GM23338 (cell line): ENCODE results near the gene FCER1G. TPM values are rescaled to one million over a fixed set of nuclear protein-coding genes. Genes with fewer than 3 reads are reported as not detected.
A peak's percentile ranks its signal among the peaks of the same experiment; 100 is the strongest.

Experiments
- ATAC-seq: fragments of 200-7000 bp; cut with Tn5 transposase; 3 replicates; pipeline ENCODE4 v1.9.1; 2020
- DNase-seq: peaks from one replicate; pipeline ENCODE4 v3.0.0-alpha.2; 2015; ENCODE audit warnings: low spot score
- H2AFZ ChIP-seq: fragments of 200-600 bp; sonication (generic); 2 replicates; pipeline ENCODE4 v1.8.0; 2016; ENCODE audit warnings: antibody characterized with exemption, mild to moderate bottlenecking, moderate library complexity
- H3F3A ChIP-seq: fragments of 200-600 bp; sonication (generic); replicated peaks from 2 replicates; pipeline ENCODE4 v1.8.0; 2017; ENCODE audit warnings: antibody characterized with exemption, mixed run types, low read depth
- H3K27ac ChIP-seq: fragments of 200-600 bp; sonication (generic); 2 replicates; pipeline ENCODE4 v1.6.1; 2016; ENCODE audit warnings: low read depth
- H3K27me3 ChIP-seq: fragments of 200-600 bp; sonication (generic); 2 replicates; pipeline ENCODE4 v1.8.0; 2016; ENCODE audit warnings: mild to moderate bottlenecking, mixed run types, moderate library complexity; ENCODE audit not compliant: insufficient read depth
- H3K36me3 ChIP-seq: fragments of 200-600 bp; sonication (generic); 2 replicates; pipeline ENCODE4 v1.8.0; 2016; ENCODE audit warnings: mild to moderate bottlenecking; ENCODE audit not compliant: insufficient read depth
- H3K4me1 ChIP-seq: fragments of 200-600 bp; sonication (generic); 2 replicates; pipeline ENCODE4 v1.8.0; 2016; ENCODE audit warnings: mild to moderate bottlenecking, moderate library complexity; ENCODE audit not compliant: insufficient read depth
- H3K4me2 ChIP-seq: fragments of 200-600 bp; sonication (generic); 2 replicates; pipeline ENCODE4 v1.7.1; 2017; ENCODE audit warnings: mixed run types
- H3K4me3 ChIP-seq: fragments of 200-600 bp; sonication (generic); 2 replicates; pipeline ENCODE4 v1.6.1; 2016; ENCODE audit warnings: mixed run types
- H3K79me2 ChIP-seq: fragments of 200-600 bp; sonication (generic); replicated peaks from 2 replicates; pipeline ENCODE4 v1.8.0; 2017; ENCODE audit warnings: mild to moderate bottlenecking; ENCODE audit not compliant: insufficient read depth
- H3K9me2 ChIP-seq: fragments of 200-600 bp; sonication (generic); 2 replicates; pipeline ENCODE4 v1.8.0; 2017; ENCODE audit not compliant: insufficient read depth
- H4K20me1 ChIP-seq: fragments of 200-600 bp; sonication (generic); replicated peaks from 2 replicates; pipeline ENCODE4 v1.8.0; 2017; ENCODE audit warnings: mild to moderate bottlenecking; ENCODE audit not compliant: insufficient read depth
- H3K27ac Mint-ChIP-seq: 2 replicates; pipeline ENCODE4 v1.8.0; 2020; ENCODE audit warnings: inconsistent platforms, mild to moderate bottlenecking, moderate library complexity, mixed read lengths
- H3K27me3 Mint-ChIP-seq: 3 replicates; pipeline ENCODE4 v1.8.0; 2022; ENCODE audit warnings: low read depth, mild to moderate bottlenecking, moderate library complexity, mixed read lengths, inconsistent platforms; ENCODE audit not compliant: insufficient read depth, poor library complexity
- H3K36me3 Mint-ChIP-seq: 3 replicates; pipeline ENCODE4 v1.8.0; 2021; ENCODE audit warnings: low read depth, mild to moderate bottlenecking, inconsistent platforms, moderate library complexity, mixed read lengths
- H3K4me1 Mint-ChIP-seq: 3 replicates; pipeline ENCODE4 v1.8.0; 2020; ENCODE audit warnings: mild to moderate bottlenecking, inconsistent platforms, mixed read lengths
- H3K4me3 Mint-ChIP-seq: 3 replicates; pipeline ENCODE4 v1.8.0; 2021; ENCODE audit warnings: moderate library complexity, mild to moderate bottlenecking, inconsistent platforms, mixed read lengths
- H3K9me3 Mint-ChIP-seq: 3 replicates; pipeline ENCODE4 v1.8.0; 2020; ENCODE audit warnings: moderate library complexity, mild to moderate bottlenecking, inconsistent platforms, mixed read lengths
- CREB1 ChIP-seq: fragments of 250-450 bp; sonication (Bioruptor Pico); IDR thresholded peaks from 2 replicates; pipeline ENCODE4 v1.5.0; 2020; ENCODE audit warnings: low read depth, mild to moderate bottlenecking, moderate library complexity
- CTCF ChIP-seq, 2 experiments: fragments of 200-600 bp in 1 of 2; sonication (generic) in 1 of 2; conservative IDR thresholded peaks; 2 replicates each; pipeline versions ENCODE4 v1.5.1 to v1.6.1; 2016 to 2017; ENCODE audit warnings: antibody characterized with exemption in 2 of 2, low read depth in 2 of 2, mild to moderate bottlenecking in 2 of 2, moderate library complexity in 1 of 2
- ETS1 ChIP-seq: IDR thresholded peaks from 2 replicates; pipeline ENCODE4 v1.6.1; 2016; ENCODE audit warnings: antibody characterized with exemption
- EZH2 ChIP-seq: fragments of 200-600 bp; sonication (generic); IDR thresholded peaks from one replicate; pipeline ENCODE4 v1.8.0; 2017; ENCODE audit warnings: antibody characterized with exemption, mild to moderate bottlenecking, low read depth; ENCODE audit not compliant: unreplicated experiment
- EZH2phosphoT487 ChIP-seq: fragments of 200-600 bp; sonication (generic); IDR thresholded peaks from one replicate; pipeline ENCODE4 v1.8.1; 2018; ENCODE audit warnings: antibody characterized with exemption; ENCODE audit not compliant: unreplicated experiment
- NANOG ChIP-seq: IDR thresholded peaks from 2 replicates; pipeline ENCODE4 v1.6.1; 2016; ENCODE audit warnings: antibody characterized with exemption, borderline replicate concordance
- POLR2AphosphoS5 ChIP-seq: IDR thresholded peaks from 2 replicates; pipeline ENCODE4 v1.6.1; 2016; ENCODE audit warnings: antibody characterized with exemption, low read depth
- ZNF114 ChIP-seq: fragments of 250-450 bp; sonication (Bioruptor Pico); IDR thresholded peaks from 2 replicates; pipeline ENCODE4 v1.5.0; 2020; ENCODE audit warnings: mild to moderate bottlenecking, moderate library complexity
- ZNF331 ChIP-seq: fragments of 250-450 bp; sonication (Bioruptor Pico); IDR thresholded peaks from 2 replicates; pipeline ENCODE4 v1.5.0; 2020; ENCODE audit warnings: low read depth, mild to moderate bottlenecking, moderate library complexity
- ZNF462 ChIP-seq: fragments of 250-450 bp; sonication (Bioruptor Pico); IDR thresholded peaks from 2 replicates; pipeline ENCODE4 v1.5.0; 2020; ENCODE audit warnings: mild to moderate bottlenecking, moderate library complexity
- polyA plus RNA-seq: library from polyadenylated mRNA; unstranded; fragments of >200 nt; fragmentation: Nextera tagmentation; extraction: Ambion mirVana; gene quantifications from 2 replicates; pipeline ENCODE4 v1.2.1, GENCODE V29; 2016
- total RNA-seq: library from RNA; depleted of rRNA; stranded (reverse); fragments of >200 nt; shearing (Covaris generic); gene quantifications from 2 replicates; pipeline ENCODE4 v1.2.3, GENCODE V29; 2014

The FCER1G gene
- total and polyA plus RNA-seq, 2 experiments from 2014 or later: 1.1 TPM; not detected in 1

GRCh38 chr1:161259345-161259702 lies 44.2 kb downstream of the FCER1G start:
- Histone ChIP-seq H3K36me3 (peaks cover 7% of the 10 kb centered on the region; the same call in 1 of the 2 replicates), H3K79me2 (no peaks in the 10 kb centered on the region), H2AFZ (peak overlapping the region; percentile 84), H4K20me1 (no peaks in the 10 kb centered on the region), H3K4me2 (peak overlapping the region; percentile 81), H3K9me2 (no peaks in the 10 kb centered on the region), H3K27ac (no peak overlapping the region), H3F3A (0 out of 2 replicates have a peak, but pooled peaks cover 7% of the 10 kb centered on the region), H3K4me1 (peaks cover 8% of the 10 kb centered on the region), H3K4me3 (peak overlapping the region; percentile 62), H3K27me3 (peaks cover 38% of the 10 kb centered on the region)
- peaks cover 16% of the 10 kb centered on the region for H3K36me3 Mint-ChIP-seq
- H3K9me3 Mint-ChIP-seq: peaks cover 28% of the 10 kb centered on the region
- ATAC-seq (no peak), DNase-seq (no peak)
- peaks cover 42% of the 10 kb centered on the region for H3K27me3 Mint-ChIP-seq
- H3K4me3 Mint-ChIP-seq: peak overlapping the region; percentile 62
- peaks cover 21% of the 10 kb centered on the region for H3K4me1 Mint-ChIP-seq
- H3K27ac Mint-ChIP-seq: no peak overlapping the region
- TF ChIP-seq EZH2phosphoT487 (no peak), CREB1 (CRISPR knock-in tag) (no peak)

- Histone ChIP-seq H3K4me3 (no peak overlapping the region; the same call in 1 of the 2 replicates), H4K20me1 (no peaks in the 10 kb centered on the region), H2AFZ (no peak overlapping the region), H3K9me2 (no peaks in the 10 kb centered on the region), H3K4me2 (no peak overlapping the region), H3F3A (0 out of 2 replicates have a peak, but pooled peaks cover 7% of the 10 kb centered on the region), H3K36me3 (peaks cover 7% of the 10 kb centered on the region; the same call in 1 of the 2 replicates), H3K27ac (no peak overlapping the region), H3K4me1 (peaks cover 8% of the 10 kb centered on the region), H3K79me2 (no peaks in the 10 kb centered on the region), H3K27me3 (peaks cover 38% of the 10 kb centered on the region)
- H3K4me3 Mint-ChIP-seq: peak overlapping the region; percentile 62
- no peak overlapping the region for H3K27ac Mint-ChIP-seq
- peaks cover 28% of the 10 kb centered on the region for H3K9me3 Mint-ChIP-seq
- H3K4me1 Mint-ChIP-seq: peaks cover 21% of the 10 kb centered on the region
- peaks cover 42% of the 10 kb centered on the region for H3K27me3 Mint-ChIP-seq
- DNase-seq: no peak
- H3K36me3 Mint-ChIP-seq: peaks cover 16% of the 10 kb centered on the region
- no peak for ATAC-seq
- TF ChIP-seq ZNF462 (CRISPR knock-in tag) (no peak), ETS1 (no peak), EZH2 (no peak), CTCF (conservative IDR thresholded peaks at IDR 0.05; ENCODE audit: low read depth in 2 of 2) (no peak), POLR2AphosphoS5 (no peak), ZNF331 (no peak), NANOG (no peak), ZNF114 (no peak)
Observed at GRCh38 chr1:161259765-161260164, 44.7 kb downstream of the FCER1G start.
